ENCODE data around the gene PCDHGC3. TPM values are rescaled to one million over a fixed set of nuclear protein-coding genes. Genes with fewer than 3 reads are reported as not detected.

PCDHGC3 gene
- total RNA-seq, 2 experiments from 2014 or later, result not detected

- Mint-ChIP-seq H3K4me1 (no peaks in the 10 kb centered on the region), H3K36me3 (no peaks in the 10 kb centered on the region), H3K9me3 (no peaks in the 10 kb centered on the region), H3K27me3 (peaks cover 6% of the 10 kb centered on the region), H3K27ac (no peak overlapping the region), H3K4me3 (no peak overlapping the region)
- POLR2A ChIA-PET, result no interaction called here
- ATAC-seq (ENCODE audit: low read depth) (no peak), DNase-seq (no peak)
These were observed 30.8 kb downstream of the PCDHGC3 start for GRCh38 chr5:141506381-141507155.

GRCh38 chr5:141507387-141508091, 31.8 kb downstream of the PCDHGC3 start:
- Mint-ChIP-seq H3K4me3 (no peak overlapping the region), H3K27ac (no peak overlapping the region), H3K36me3 (no peaks in the 10 kb centered on the region), H3K9me3 (no peaks in the 10 kb centered on the region), H3K27me3 (peaks cover 3% of the 10 kb centered on the region), H3K4me1 (no peaks in the 10 kb centered on the region)
- POLR2A ChIA-PET, result no interaction called here
- ATAC-seq (ENCODE audit: low read depth) (no peak), DNase-seq (no peak)

DNA sequence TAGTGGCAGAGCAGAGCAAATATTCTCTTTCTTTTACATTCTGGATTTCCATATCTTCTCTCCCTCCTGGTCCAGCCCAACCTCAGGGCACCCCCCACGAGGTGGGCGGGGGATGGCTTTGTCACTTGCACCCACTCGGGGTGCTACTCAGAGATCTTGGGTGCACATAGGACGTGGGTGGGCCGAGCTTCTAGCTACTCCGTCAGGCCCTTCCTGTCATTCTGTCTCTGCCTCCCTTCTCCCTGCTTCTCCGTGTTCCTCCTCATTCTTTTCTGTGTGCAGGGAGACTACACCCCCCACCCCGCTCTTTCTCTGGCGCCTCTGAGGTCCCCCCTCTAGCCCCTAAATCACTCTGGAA, 32.7 kb downstream of the PCDHGC3 start:
- H3K36me3 Mint-ChIP-seq, result peaks cover 4% of the 10 kb centered on the region
- peaks cover 3% of the 10 kb centered on the region for H3K27me3 Mint-ChIP-seq
- no peak overlapping the region for H3K4me3 Mint-ChIP-seq
- peaks cover 5% of the 10 kb centered on the region for H3K4me1 Mint-ChIP-seq
- ATAC-seq (ENCODE audit: low read depth), result no peak
- no peak overlapping the region for H3K27ac Mint-ChIP-seq
- POLR2A ChIA-PET, result no interaction called here
- H3K9me3 Mint-ChIP-seq, result no peaks in the 10 kb centered on the region
- no peak for DNase-seq

DNA sequence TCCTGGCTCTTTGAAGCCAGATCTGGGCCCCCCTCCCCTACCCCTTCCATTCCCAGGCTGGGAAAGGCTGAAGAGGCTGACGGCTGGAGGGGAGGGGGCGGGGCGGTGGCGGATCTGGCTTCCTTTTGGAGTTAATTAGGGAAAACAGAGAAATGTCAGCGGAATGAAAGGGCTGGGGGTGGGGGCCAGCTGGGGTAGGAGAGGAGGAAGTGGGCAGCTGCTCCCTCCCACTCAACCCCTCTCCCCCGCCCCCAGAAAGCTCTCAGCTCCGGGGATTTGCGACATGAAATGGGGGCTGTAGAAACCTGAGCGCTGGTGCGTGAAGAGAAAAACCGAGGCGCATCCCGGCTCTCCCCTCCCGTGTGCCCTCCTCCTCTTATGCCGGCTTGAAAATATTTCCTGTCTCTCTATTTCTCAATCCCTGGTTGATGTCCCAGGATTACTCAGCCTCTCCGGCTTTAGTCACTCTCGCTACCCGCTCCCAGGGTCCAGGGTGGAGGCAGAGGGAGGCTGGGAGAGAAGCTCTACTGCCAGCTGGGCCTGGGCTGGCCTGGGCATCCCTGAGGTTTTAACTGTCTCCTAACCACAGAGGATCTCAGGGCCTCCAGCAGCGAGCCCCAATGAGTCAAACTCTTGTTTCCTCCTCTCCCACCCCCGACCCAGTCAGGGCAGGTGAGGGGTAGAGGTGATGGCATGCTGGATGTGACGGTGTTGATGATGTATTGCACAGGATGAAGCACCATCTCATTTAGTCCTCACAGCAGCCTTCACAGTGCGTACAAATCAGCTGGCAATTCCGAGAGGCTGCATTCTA, 33.2 kb downstream of the PCDHGC3 start:
- H3K27ac Mint-ChIP-seq, result no peak overlapping the region
- H3K4me3 Mint-ChIP-seq, result no peak overlapping the region
- H3K27me3 Mint-ChIP-seq, result peaks cover 3% of the 10 kb centered on the region
- ATAC-seq (ENCODE audit: low read depth), result no peak
- peaks cover 6% of the 10 kb centered on the region for H3K36me3 Mint-ChIP-seq
- no peaks in the 10 kb centered on the region for H3K9me3 Mint-ChIP-seq
- POLR2A ChIA-PET, result interaction anchor here (0.6 kb wide), 1 partner anchor 174 kb away, joined by 4 read pairs; no protein-coding TSS in a partner anchor
- H3K4me1 Mint-ChIP-seq, result peaks cover 10% of the 10 kb centered on the region
- no peak for DNase-seq

DNA sequence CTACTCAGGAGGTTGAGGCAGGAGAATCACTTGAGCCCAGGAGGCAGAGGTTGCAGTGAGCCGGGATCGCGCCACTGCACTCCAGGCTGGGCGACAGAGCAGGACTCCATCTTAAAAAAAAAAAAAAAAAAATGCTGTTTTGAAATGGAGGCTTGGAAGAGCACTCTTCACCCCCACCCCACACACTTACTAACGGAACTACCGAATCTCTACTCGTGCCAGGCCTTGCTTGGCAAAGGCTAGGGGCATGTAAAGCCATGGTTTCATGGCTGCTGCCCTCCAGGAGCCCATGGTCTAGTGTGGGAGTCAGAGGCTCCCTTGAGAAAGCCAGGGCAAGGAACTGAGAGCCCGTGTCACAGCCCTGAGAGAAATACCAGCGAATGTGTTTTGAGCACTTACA, 34.4 kb downstream of the PCDHGC3 start:
- POLR2A ChIA-PET, result no interaction called here
- Mint-ChIP-seq H3K4me3 (no peak overlapping the region), H3K4me1 (peaks cover 17% of the 10 kb centered on the region), H3K27ac (no peak overlapping the region), H3K27me3 (no peaks in the 10 kb centered on the region), H3K9me3 (no peaks in the 10 kb centered on the region), H3K36me3 (peaks cover 6% of the 10 kb centered on the region)
- ATAC-seq (ENCODE audit: low read depth) (no peak), DNase-seq (no peak)

DNA sequence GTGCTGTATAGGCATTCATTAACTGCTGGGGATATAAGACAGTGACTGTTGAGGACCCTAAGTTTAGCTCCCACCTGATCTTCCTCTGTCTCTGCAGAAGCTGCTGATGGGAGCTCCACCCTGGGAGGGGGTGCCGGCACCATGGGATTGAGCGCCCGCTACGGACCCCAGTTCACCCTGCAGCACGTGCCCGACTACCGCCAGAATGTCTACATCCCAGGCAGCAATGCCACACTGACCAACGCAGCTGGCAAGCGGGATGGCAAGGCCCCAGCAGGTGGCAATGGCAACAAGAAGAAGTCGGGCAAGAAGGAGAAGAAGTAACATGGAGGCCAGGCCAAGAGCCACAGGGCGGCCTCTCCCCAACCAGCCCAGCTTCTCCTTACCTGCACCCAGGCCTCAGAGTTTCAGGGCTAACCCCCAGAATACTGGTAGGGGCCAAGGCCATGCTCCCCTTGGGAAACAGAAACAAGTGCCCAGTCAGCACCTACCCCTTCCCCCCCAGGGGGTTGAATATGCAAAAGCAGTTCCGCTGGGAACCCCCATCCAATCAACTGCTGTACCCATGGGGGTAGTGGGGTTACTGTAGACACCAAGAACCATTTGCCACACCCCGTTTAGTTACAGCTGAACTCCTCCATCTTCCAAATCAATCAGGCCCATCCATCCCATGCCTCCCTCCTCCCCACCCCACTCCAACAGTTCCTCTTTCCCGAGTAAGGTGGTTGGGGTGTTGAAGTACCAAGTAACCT, 35.3 kb downstream of the PCDHGC3 start:
- H3K27me3 Mint-ChIP-seq, result no peaks in the 10 kb centered on the region
- ATAC-seq (ENCODE audit: low read depth), result no peak
- DNase-seq, result no peak
- no peak overlapping the region for H3K4me3 Mint-ChIP-seq
- H3K9me3 Mint-ChIP-seq, result no peaks in the 10 kb centered on the region
- POLR2A ChIA-PET, result no interaction called here
- H3K27ac Mint-ChIP-seq, result peak overlapping the region; percentile 42
- peaks cover 23% of the 10 kb centered on the region for H3K4me1 Mint-ChIP-seq
- peaks cover 7% of the 10 kb centered on the region for H3K36me3 Mint-ChIP-seq

DNA sequence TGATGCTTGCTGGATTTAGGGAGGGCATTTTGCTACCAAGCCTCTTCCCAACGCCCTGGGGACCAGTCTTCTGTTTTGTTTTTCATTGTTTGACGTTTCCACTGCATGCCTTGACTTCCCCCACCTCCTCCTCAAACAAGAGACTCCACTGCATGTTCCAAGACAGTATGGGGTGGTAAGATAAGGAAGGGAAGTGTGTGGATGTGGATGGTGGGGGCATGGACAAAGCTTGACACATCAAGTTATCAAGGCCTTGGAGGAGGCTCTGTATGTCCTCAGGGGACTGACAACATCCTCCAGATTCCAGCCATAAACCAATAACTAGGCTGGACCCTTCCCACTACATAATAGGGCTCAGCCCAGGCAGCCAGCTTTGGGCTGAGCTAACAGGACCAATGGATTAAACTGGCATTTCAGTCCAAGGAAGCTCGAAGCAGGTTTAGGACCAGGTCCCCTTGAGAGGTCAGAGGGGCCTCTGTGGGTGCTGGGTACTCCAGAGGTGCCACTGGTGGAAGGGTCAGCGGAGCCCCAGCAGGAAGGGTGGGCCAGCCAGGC, 36.1 kb downstream of the PCDHGC3 start:
- ATAC-seq (ENCODE audit: low read depth) (no peak), DNase-seq (no peak)
- no peaks in the 10 kb centered on the region for H3K9me3 Mint-ChIP-seq
- H3K36me3 Mint-ChIP-seq, result peaks cover 13% of the 10 kb centered on the region
- POLR2A ChIA-PET, result no interaction called here
- no peaks in the 10 kb centered on the region for H3K27me3 Mint-ChIP-seq
- H3K4me1 Mint-ChIP-seq, result peaks cover 26% of the 10 kb centered on the region
- H3K4me3 Mint-ChIP-seq, result no peak overlapping the region
- no peak overlapping the region for H3K27ac Mint-ChIP-seq

DNA sequence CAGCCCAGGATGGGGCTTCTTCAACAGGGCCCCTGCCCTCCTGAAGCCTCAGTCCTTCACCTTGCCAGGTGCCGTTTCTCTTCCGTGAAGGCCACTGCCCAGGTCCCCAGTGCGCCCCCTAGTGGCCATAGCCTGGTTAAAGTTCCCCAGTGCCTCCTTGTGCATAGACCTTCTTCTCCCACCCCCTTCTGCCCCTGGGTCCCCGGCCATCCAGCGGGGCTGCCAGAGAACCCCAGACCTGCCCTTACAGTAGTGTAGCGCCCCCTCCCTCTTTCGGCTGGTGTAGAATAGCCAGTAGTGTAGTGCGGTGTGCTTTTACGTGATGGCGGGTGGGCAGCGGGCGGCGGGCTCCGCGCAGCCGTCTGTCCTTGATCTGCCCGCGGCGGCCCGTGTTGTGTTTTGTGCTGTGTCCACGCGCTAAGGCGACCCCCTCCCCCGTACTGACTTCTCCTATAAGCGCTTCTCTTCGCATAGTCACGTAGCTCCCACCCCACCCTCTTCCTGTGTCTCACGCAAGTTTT, 36.7 kb downstream of the PCDHGC3 start:
- H3K4me1 Mint-ChIP-seq, result peaks cover 26% of the 10 kb centered on the region

DNA sequence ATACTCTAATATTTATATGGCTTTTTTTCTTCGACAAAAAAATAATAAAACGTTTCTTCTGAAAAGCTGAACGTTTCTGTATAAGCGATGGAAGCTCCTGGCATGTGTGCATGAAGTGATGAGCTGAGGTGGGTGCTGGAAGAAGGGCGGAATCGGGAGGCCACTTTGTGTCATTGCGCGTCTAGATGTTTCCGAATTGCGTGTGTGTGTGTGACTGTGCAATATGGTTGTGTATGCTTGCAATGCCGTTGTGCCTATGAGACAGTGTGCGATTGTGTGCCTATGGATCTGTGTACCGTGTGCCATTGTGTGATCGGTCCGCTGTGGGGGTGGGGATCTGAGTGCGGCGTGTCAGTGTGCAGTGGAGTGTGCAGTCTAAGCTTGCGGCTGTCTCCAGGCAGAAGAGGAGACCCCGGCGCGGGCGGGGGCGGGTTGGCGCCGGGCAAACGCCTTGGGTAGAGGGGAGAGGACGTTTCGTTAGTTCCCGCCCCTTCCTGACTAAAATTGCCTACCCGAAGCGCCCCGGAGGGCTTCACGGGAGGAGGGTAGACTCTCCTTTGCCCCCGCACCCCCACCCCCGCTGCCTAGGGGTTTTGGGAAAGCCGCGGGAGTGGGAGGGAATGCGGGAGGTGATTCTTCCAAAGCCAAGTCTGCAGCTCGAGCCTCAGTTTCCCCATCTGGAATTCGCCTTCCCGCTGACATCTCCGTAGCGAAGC, 37.3 kb downstream of the PCDHGC3 start:
- POLR2A ChIA-PET, result interaction anchor here (1.0 kb wide), 1 partner anchor 193 kb away, joined by 4 read pairs; the partner anchor contains the start of gene TAF7
- H3K9me3 Mint-ChIP-seq, result no peaks in the 10 kb centered on the region
- peak; percentile 18 for ATAC-seq (ENCODE audit: low read depth)
- peak overlapping the region; percentile 69 for H3K27ac Mint-ChIP-seq
- DNase-seq, result peak; percentile 43
- no peaks in the 10 kb centered on the region for H3K27me3 Mint-ChIP-seq
- H3K4me3 Mint-ChIP-seq, result peak overlapping the region; percentile 80
- peaks cover 26% of the 10 kb centered on the region for H3K4me1 Mint-ChIP-seq
- H3K36me3 Mint-ChIP-seq, result peaks cover 17% of the 10 kb centered on the region

More for the DNA sequence above, 36.7 kb downstream of the PCDHGC3 start:
- ATAC-seq (ENCODE audit: low read depth), result peak; percentile 56
- Mint-ChIP-seq H3K27ac (peak overlapping the region; percentile 26), H3K27me3 (no peaks in the 10 kb centered on the region), H3K9me3 (no peaks in the 10 kb centered on the region), H3K36me3 (peaks cover 16% of the 10 kb centered on the region), H3K4me3 (peak overlapping the region; percentile 80)
- POLR2A ChIA-PET, result interaction anchor here (1.0 kb wide), 1 partner anchor 192 kb away, joined by 4 read pairs; the partner anchor contains the start of gene TAF7
- peak; percentile 88 for DNase-seq

- H3K27ac Mint-ChIP-seq, result peak overlapping the region; percentile 57
- H3K9me3 Mint-ChIP-seq, result no peaks in the 10 kb centered on the region
- POLR2A ChIA-PET, result no interaction called here
- peak overlapping the region; percentile 80 for H3K4me3 Mint-ChIP-seq
- H3K27me3 Mint-ChIP-seq, result no peaks in the 10 kb centered on the region
- ATAC-seq (ENCODE audit: low read depth) (peak; percentile 37), DNase-seq (peak; percentile 49)
- peaks cover 18% of the 10 kb centered on the region for H3K36me3 Mint-ChIP-seq
- peaks cover 26% of the 10 kb centered on the region for H3K4me1 Mint-ChIP-seq
These were observed 38.0 kb downstream of the PCDHGC3 start for GRCh38 chr5:141513627-141514329.

DNA sequence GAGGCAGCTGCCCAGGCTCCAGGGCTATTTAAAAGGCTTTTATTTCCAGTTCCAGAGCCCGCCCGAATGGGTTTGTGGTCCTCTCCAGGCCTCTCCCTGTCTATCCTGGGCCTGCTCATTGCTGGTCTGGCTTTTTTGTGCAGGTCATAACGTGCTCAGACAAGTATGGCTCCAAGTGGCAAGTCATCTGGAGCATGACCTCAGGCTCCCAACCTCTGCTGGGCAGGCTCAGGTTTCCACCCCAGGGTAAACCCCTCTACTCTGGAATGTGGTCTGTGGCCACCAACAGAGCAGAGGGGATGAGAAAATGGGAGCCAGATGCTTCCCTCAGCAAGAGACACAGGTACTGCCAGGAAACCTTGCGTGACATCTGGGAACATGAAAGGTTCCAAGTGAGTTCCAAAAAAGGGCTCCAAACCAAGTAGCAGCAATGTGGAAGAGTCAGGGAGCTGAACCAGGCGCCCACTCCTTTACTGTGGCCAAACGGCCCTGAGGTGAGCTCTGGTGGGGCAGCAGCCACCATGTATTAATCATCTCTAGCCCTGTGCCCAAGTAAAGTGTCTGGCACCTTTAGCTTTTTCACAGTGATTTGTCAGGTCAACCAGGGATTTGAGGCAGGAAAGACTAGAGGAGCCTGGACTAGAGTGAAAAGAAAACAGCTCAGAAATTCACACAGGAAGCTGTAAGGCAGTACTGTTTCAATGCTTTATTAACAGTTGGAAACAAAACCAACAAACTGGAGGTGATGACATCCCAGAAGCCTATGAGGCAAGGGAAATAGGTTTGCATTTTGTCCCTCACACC, 38.8 kb downstream of the PCDHGC3 start:
- ATAC-seq (ENCODE audit: low read depth) (no peak), DNase-seq (no peak)
- Mint-ChIP-seq H3K4me1 (peaks cover 26% of the 10 kb centered on the region), H3K4me3 (no peak overlapping the region), H3K27me3 (no peaks in the 10 kb centered on the region), H3K36me3 (peaks cover 23% of the 10 kb centered on the region), H3K27ac (no peak overlapping the region), H3K9me3 (no peaks in the 10 kb centered on the region)
- POLR2A ChIA-PET, result no interaction called here

Measured in activated naive CD8-positive, alpha-beta T cell treated with anti-CD3 and anti-CD28 coated beads, Interleukin-2, amount 10 ng/mL, durations not matched to agents 7 days and 5 days (primary cell).